Activated gamma-delta T cell (primary cell): ENCODE measurements around the gene GSTCD.
"Not testable (repeated sequence)": the region's sequence is repeated elsewhere in the genome, so short reads cannot be mapped to it uniquely, and the experiment has no call there.

Source experiments
- DNase-seq: peaks from one replicate; lab custom pipeline; 2025; lab: John Stamatoyannopoulos, UW
- total RNA-seq, 2 donors: gene quantifications; one replicate each; lab custom pipeline; 2026; lab: John Stamatoyannopoulos, UW

GSTCD gene
- 8.5 to 10.0 reads per million in 2 donors for total RNA-seq

- peak; percentile 42 for DNase-seq
Measured at GRCh38 chr4:105708181-105709080, at the start of gene GSTCD, which contains the start of gene INTS12. Gene GSTCD (plus strand): TSS chr4:105708784. CDS start chr4:105717614, 8,830 bp downstream. Gene INTS12 (minus strand): TSS chr4:105708689. CDS start chr4:105700005, 8,684 bp downstream.

- no peak for DNase-seq
Measured at GRCh38 chr4:105659190-105659589, 49.4 kb upstream of the GSTCD start.

- no peak for DNase-seq
Measured at GRCh38 chr4:105661028-105661427, 47.6 kb upstream of the GSTCD start.

- DNase-seq = no peak
Measured at GRCh38 chr4:105662935-105663675, 45.5 kb upstream of the GSTCD start.

- DNase-seq = no peak
Measured at GRCh38 chr4:105666693-105667092, 41.9 kb upstream of the GSTCD start.

GRCh38 chr4:105670684-105671083 lies 37.9 kb upstream of the GSTCD start:
- DNase-seq = no peak

GRCh38 chr4:105671301-105671700 lies 37.3 kb upstream of the GSTCD start:
- no peak for DNase-seq

- DNase-seq = no peak
Measured at GRCh38 chr4:105674011-105674410, 34.6 kb upstream of the GSTCD start.

GRCh38 chr4:105677709-105678108 lies 30.9 kb upstream of the GSTCD start:
- no peak for DNase-seq

- no peak for DNase-seq
Measured at GRCh38 chr4:105679186-105679585, 29.4 kb upstream of the GSTCD start.

GRCh38 chr4:105683038-105683437 lies 25.5 kb upstream of the GSTCD start:
- no peak for DNase-seq

GRCh38 chr4:105686571-105686970 lies 22.0 kb upstream of the GSTCD start:
- DNase-seq = no peak

- DNase-seq = not testable (repeated sequence)
Measured at GRCh38 chr4:105694812-105695211, 13.8 kb upstream of the GSTCD start.

- DNase-seq = not testable (repeated sequence)
Measured at GRCh38 chr4:105695832-105696231, 12.8 kb upstream of the GSTCD start.

- no peak for DNase-seq
Measured at GRCh38 chr4:105698607-105699006, 10.0 kb upstream of the GSTCD start.

- no peak for DNase-seq
Measured at GRCh38 chr4:105707782-105708180, 803 bp upstream of the GSTCD start.

GRCh38 chr4:105709081-105709450 lies 482 bp downstream of the GSTCD start:
- DNase-seq = no peak

- DNase-seq = no peak
Measured at GRCh38 chr4:105710012-105710600, 1.5 kb downstream of the GSTCD start.

GRCh38 chr4:105710678-105711077 lies 2.1 kb downstream of the GSTCD start:
- DNase-seq = no peak

GRCh38 chr4:105712766-105713165 lies 4.2 kb downstream of the GSTCD start:
- no peak for DNase-seq

GRCh38 chr4:105714071-105714521 lies 5.5 kb downstream of the GSTCD start:
- no peak for DNase-seq

- DNase-seq = no peak
Measured at GRCh38 chr4:105714932-105715331, 6.3 kb downstream of the GSTCD start.
